Lower lobe of right lung (tissue), 2 donors: Measurements from ENCODE around the gene IKZF2. TPM values are rescaled to one million over a fixed set of nuclear protein-coding genes. Genes with fewer than 3 reads are reported as not detected.
"Not testable (repeated sequence)": the region's sequence is repeated elsewhere in the genome, so short reads cannot be mapped to it uniquely, and the experiment has no call there.

Source experiments
- ATAC-seq, 2 donors: fragments of 200-7000 bp; cut with Tn5 transposase; one replicate each; pipeline ENCODE4 v1.9.1; 2020 to 2022; ENCODE audit warnings: mild to moderate bottlenecking in 2 of 2, moderate library complexity in 2 of 2
- DNase-seq: peaks from one replicate; pipeline ENCODE4 v3.0.0-alpha.2; 2020
- H3K27ac ChIP-seq: fragments of 200-600 bp; one replicate; pipeline ENCODE4 v1.8.0; 2022
- H3K27me3 ChIP-seq: fragments of 200-600 bp; one replicate; pipeline ENCODE4 v1.8.0; 2022; ENCODE audit warnings: low read depth
- H3K36me3 ChIP-seq: fragments of 200-600 bp; one replicate; pipeline ENCODE4 v1.8.0; 2022; ENCODE audit warnings: mild to moderate bottlenecking
- H3K4me1 ChIP-seq: fragments of 200-600 bp; one replicate; pipeline ENCODE4 v1.8.0; 2022
- H3K4me3 ChIP-seq: fragments of 200-600 bp; one replicate; pipeline ENCODE4 v1.8.0; 2022; ENCODE audit warnings: mild to moderate bottlenecking
- H3K9me3 ChIP-seq: fragments of 200-600 bp; one replicate; pipeline ENCODE4 v1.8.0; 2022
- CTCF ChIP-seq: fragments of 200-600 bp; IDR thresholded peaks from one replicate; pipeline ENCODE4 v1.8.0; 2022; ENCODE audit warnings: antibody characterized with exemption, mild to moderate bottlenecking
- intact Hi-C: fragments of 100-400 bp; cut with DNase I; formaldehyde crosslinking; loops from one replicate; pipeline ENCODE4 v1.11.0; 2022
- total RNA-seq: library from RNA; stranded (reverse); fragmentation: NEBNext Ultra II Directional; extraction: Animal tissue kit (Norgen Biotek cat#: 25700); gene quantifications from one replicate; pipeline ENCODE4 v1.2.1, GENCODE V29; 2021
- donor health status: DM: no; HTN: yes; CAD: no; lungs with severe emphysema.

IKZF2 gene
- total RNA-seq, 1 donor from 2014 or later = 16.5 TPM

GRCh38 chr2:213021971-213022899 is 129.2 kb downstream of the IKZF2 start:
- DNase-seq (no peak), ATAC-seq (no peak)
- Histone ChIP-seq H3K9me3 (no peaks in the 10 kb centered on the region), H3K27ac (no peak overlapping the region), H3K4me1 (no peaks in the 10 kb centered on the region), H3K27me3 (no peaks in the 10 kb centered on the region), H3K36me3 (no peaks in the 10 kb centered on the region), H3K4me3 (no peak overlapping the region)
- no peak for TF ChIP-seq CTCF
- intact Hi-C loops = no loop called here

GRCh38 chr2:213020913-213021312 is 130.5 kb downstream of the IKZF2 start:
- H3K4me1 ChIP-seq, H3K9me3 ChIP-seq, H3K4me3 ChIP-seq, H3K27ac ChIP-seq, H3K36me3 ChIP-seq, H3K27me3 ChIP-seq, intact Hi-C loops, DNase-seq, ATAC-seq: not testable (repeated sequence)

GRCh38 chr2:213020268-213020667 is 131.1 kb downstream of the IKZF2 start:
- no peak for TF ChIP-seq CTCF
- Histone ChIP-seq H3K27me3 (no peaks in the 10 kb centered on the region), H3K9me3 (no peaks in the 10 kb centered on the region), H3K4me3 (no peak overlapping the region), H3K4me1 (no peaks in the 10 kb centered on the region), H3K27ac (no peak overlapping the region), H3K36me3 (no peaks in the 10 kb centered on the region)
- ATAC-seq (no peak), DNase-seq (no peak)
- intact Hi-C loops = no loop called here

GRCh38 chr2:213019368-213019767 is 132.0 kb downstream of the IKZF2 start:
- H3K4me1 ChIP-seq = no peaks in the 10 kb centered on the region
- no peaks in the 10 kb centered on the region for H3K9me3 ChIP-seq
- intact Hi-C loops = no loop called here
- no peak overlapping the region for H3K27ac ChIP-seq
- H3K36me3 ChIP-seq = no peaks in the 10 kb centered on the region
- no peak for ATAC-seq
- TF ChIP-seq CTCF = no peak
- DNase-seq = no peak
- no peaks in the 10 kb centered on the region for H3K27me3 ChIP-seq
- no peak overlapping the region for H3K4me3 ChIP-seq

GRCh38 chr2:213018340-213018901 is 133.0 kb downstream of the IKZF2 start:
- DNase-seq (no peak), ATAC-seq (no peak)
- Histone ChIP-seq H3K4me3 (no peak overlapping the region), H3K27me3 (no peaks in the 10 kb centered on the region), H3K36me3 (no peaks in the 10 kb centered on the region), H3K9me3 (no peaks in the 10 kb centered on the region), H3K4me1 (no peaks in the 10 kb centered on the region), H3K27ac (no peak overlapping the region)
- intact Hi-C loops = no loop called here
- TF ChIP-seq CTCF = no peak

GRCh38 chr2:213017404-213017803 is 134.0 kb downstream of the IKZF2 start:
- DNase-seq = no peak
- TF ChIP-seq CTCF = no peak
- H3K9me3 ChIP-seq = no peaks in the 10 kb centered on the region
- H3K27ac ChIP-seq = no peak overlapping the region
- ATAC-seq = no peak
- no peaks in the 10 kb centered on the region for H3K27me3 ChIP-seq
- intact Hi-C loops = no loop called here
- H3K36me3 ChIP-seq = no peaks in the 10 kb centered on the region
- no peaks in the 10 kb centered on the region for H3K4me1 ChIP-seq
- H3K4me3 ChIP-seq = no peak overlapping the region
